Measurements from ENCODE around the gene SNTG2.

SNTG2 gene

GRCh38 chr2:920573-920972 lies 30.1 kb upstream of the SNTG2 start:
- no peak for TF ChIP-seq POLR2A (IDR thresholded peaks at IDR 0.05; ENCODE audit: low read depth, low read length)
- no peak for FAIRE-seq
- DNase-seq (ENCODE audit: insufficient read length, low spot score), result no peak

- TF ChIP-seq POLR2A (IDR thresholded peaks at IDR 0.05; ENCODE audit: low read depth, low read length), result no peak
- DNase-seq (ENCODE audit: insufficient read length, low spot score) (no peak), FAIRE-seq (no peak)
These were observed 29.6 kb upstream of the SNTG2 start for GRCh38 chr2:920999-921398.

GRCh38 chr2:922185-922584 lies 28.5 kb upstream of the SNTG2 start:
- no peak for TF ChIP-seq POLR2A (IDR thresholded peaks at IDR 0.05; ENCODE audit: low read depth, low read length)
- no peak for FAIRE-seq

GRCh38 chr2:923832-924601 lies 26.6 kb upstream of the SNTG2 start:
- FAIRE-seq (no peak), DNase-seq (ENCODE audit: insufficient read length, low spot score) (no peak)
- no peak for TF ChIP-seq POLR2A (IDR thresholded peaks at IDR 0.05; ENCODE audit: low read depth, low read length)

More at GRCh38 chr2:922185-922584, 28.5 kb upstream of the SNTG2 start:
- DNase-seq (ENCODE audit: insufficient read length, low spot score), result no peak

- FAIRE-seq (no peak), DNase-seq (ENCODE audit: insufficient read length, low spot score) (no peak)
- no peak for TF ChIP-seq POLR2A (IDR thresholded peaks at IDR 0.05; ENCODE audit: low read depth, low read length)
These were observed 25.9 kb upstream of the SNTG2 start for GRCh38 chr2:924701-925100.

GRCh38 chr2:925309-925708 lies 25.3 kb upstream of the SNTG2 start:
- DNase-seq (ENCODE audit: insufficient read length, low spot score) (no peak), FAIRE-seq (no peak)
- TF ChIP-seq POLR2A (IDR thresholded peaks at IDR 0.05; ENCODE audit: low read depth, low read length), result no peak

GRCh38 chr2:925711-926110 lies 24.9 kb upstream of the SNTG2 start:
- FAIRE-seq (no peak), DNase-seq (ENCODE audit: insufficient read length, low spot score) (no peak)
- no peak for TF ChIP-seq POLR2A (IDR thresholded peaks at IDR 0.05; ENCODE audit: low read depth, low read length)

- TF ChIP-seq POLR2A (IDR thresholded peaks at IDR 0.05; ENCODE audit: low read depth, low read length), result no peak
- FAIRE-seq (no peak), DNase-seq (ENCODE audit: insufficient read length, low spot score) (no peak)
These were observed 24.3 kb upstream of the SNTG2 start for GRCh38 chr2:926259-926793.

GRCh38 chr2:926896-927295 lies 23.8 kb upstream of the SNTG2 start:
- no peak for FAIRE-seq
- TF ChIP-seq POLR2A (IDR thresholded peaks at IDR 0.05; ENCODE audit: low read depth, low read length), result no peak
- DNase-seq (ENCODE audit: insufficient read length, low spot score), result no peak

GRCh38 chr2:929011-929735 lies 21.5 kb upstream of the SNTG2 start:
- no peak for FAIRE-seq
- TF ChIP-seq POLR2A (IDR thresholded peaks at IDR 0.05; ENCODE audit: low read depth, low read length), result no peak
- no peak for DNase-seq (ENCODE audit: insufficient read length, low spot score)

- no peak for DNase-seq (ENCODE audit: insufficient read length, low spot score)
These were observed 20.7 kb upstream of the SNTG2 start for GRCh38 chr2:929925-930324.

GRCh38 chr2:930935-931334 lies 19.7 kb upstream of the SNTG2 start:
- DNase-seq (ENCODE audit: insufficient read length, low spot score) (no peak), FAIRE-seq (no peak)
- TF ChIP-seq POLR2A (IDR thresholded peaks at IDR 0.05; ENCODE audit: low read depth, low read length), result no peak

More at GRCh38 chr2:929925-930324, 20.7 kb upstream of the SNTG2 start:
- FAIRE-seq, result no peak
- TF ChIP-seq POLR2A (IDR thresholded peaks at IDR 0.05; ENCODE audit: low read depth, low read length), result no peak

- DNase-seq (ENCODE audit: insufficient read length, low spot score) (no peak), FAIRE-seq (no peak)
- TF ChIP-seq POLR2A (IDR thresholded peaks at IDR 0.05; ENCODE audit: low read depth, low read length), result no peak
These were observed 18.1 kb upstream of the SNTG2 start for GRCh38 chr2:932320-933115.

- DNase-seq (ENCODE audit: insufficient read length, low spot score) (no peak), FAIRE-seq (no peak)
- no peak for TF ChIP-seq POLR2A (IDR thresholded peaks at IDR 0.05; ENCODE audit: low read depth, low read length)
These were observed 16.8 kb upstream of the SNTG2 start for GRCh38 chr2:933734-934295.
